GM12875 (cell line): Measurements from ENCODE around the gene FMNL2.

Experiments used
- H3K4me3 ChIP-seq: one replicate; pipeline ENCODE4 v1.5.1; 2011; ENCODE audit warnings: low read depth, low read length, control low read depth
- CTCF ChIP-seq: IDR thresholded peaks from 2 replicates; pipeline ENCODE4 v1.5.1; 2011; ENCODE audit warnings: low read depth, mild to moderate bottlenecking, control low read depth, inconsistent platforms, low read length, moderate library complexity, borderline replicate concordance; ENCODE audit not compliant: insufficient read depth

Gene FMNL2

GRCh38 chr2:152335016-152335725 lies at the start of gene FMNL2:
TSS of gene FMNL2 (plus strand) at chr2:152335174.
- peak; percentile 6; the same call in 1 of the 2 replicates for TF ChIP-seq CTCF
- peak within 1 kb of the TSS; percentile 92 for H3K4me3 ChIP-seq

GRCh38 chr2:152292991-152293390 lies 42.0 kb upstream of the FMNL2 start:
- H3K4me3 ChIP-seq: no peak overlapping the region
- TF ChIP-seq CTCF: no peak

- H3K4me3 ChIP-seq: no peak overlapping the region
- no peak for TF ChIP-seq CTCF
Measured at GRCh38 chr2:152297715-152298114, 37.3 kb upstream of the FMNL2 start.

GRCh38 chr2:152298754-152299153 lies 36.2 kb upstream of the FMNL2 start:
- H3K4me3 ChIP-seq: no peak overlapping the region
- TF ChIP-seq CTCF: no peak

GRCh38 chr2:152301131-152301530 lies 33.8 kb upstream of the FMNL2 start:
- no peak overlapping the region for H3K4me3 ChIP-seq
- no peak for TF ChIP-seq CTCF

GRCh38 chr2:152303951-152304350 lies 31.0 kb upstream of the FMNL2 start:
- TF ChIP-seq CTCF: no peak
- H3K4me3 ChIP-seq: no peak overlapping the region

GRCh38 chr2:152304836-152305235 lies 30.1 kb upstream of the FMNL2 start:
- no peak for TF ChIP-seq CTCF
- H3K4me3 ChIP-seq: no peak overlapping the region
